ENCODE data around the gene MITF. TPM values are rescaled to one million over a fixed set of nuclear protein-coding genes. Genes with fewer than 3 reads are reported as not detected.
A peak's percentile ranks its signal among the peaks of the same experiment; 100 is the strongest.

Gene MITF
- total and polyA plus RNA-seq, 2 of the 4 experiments (the other 2 are of a cell fraction), result 6.5 to 16.7 TPM

DNA sequence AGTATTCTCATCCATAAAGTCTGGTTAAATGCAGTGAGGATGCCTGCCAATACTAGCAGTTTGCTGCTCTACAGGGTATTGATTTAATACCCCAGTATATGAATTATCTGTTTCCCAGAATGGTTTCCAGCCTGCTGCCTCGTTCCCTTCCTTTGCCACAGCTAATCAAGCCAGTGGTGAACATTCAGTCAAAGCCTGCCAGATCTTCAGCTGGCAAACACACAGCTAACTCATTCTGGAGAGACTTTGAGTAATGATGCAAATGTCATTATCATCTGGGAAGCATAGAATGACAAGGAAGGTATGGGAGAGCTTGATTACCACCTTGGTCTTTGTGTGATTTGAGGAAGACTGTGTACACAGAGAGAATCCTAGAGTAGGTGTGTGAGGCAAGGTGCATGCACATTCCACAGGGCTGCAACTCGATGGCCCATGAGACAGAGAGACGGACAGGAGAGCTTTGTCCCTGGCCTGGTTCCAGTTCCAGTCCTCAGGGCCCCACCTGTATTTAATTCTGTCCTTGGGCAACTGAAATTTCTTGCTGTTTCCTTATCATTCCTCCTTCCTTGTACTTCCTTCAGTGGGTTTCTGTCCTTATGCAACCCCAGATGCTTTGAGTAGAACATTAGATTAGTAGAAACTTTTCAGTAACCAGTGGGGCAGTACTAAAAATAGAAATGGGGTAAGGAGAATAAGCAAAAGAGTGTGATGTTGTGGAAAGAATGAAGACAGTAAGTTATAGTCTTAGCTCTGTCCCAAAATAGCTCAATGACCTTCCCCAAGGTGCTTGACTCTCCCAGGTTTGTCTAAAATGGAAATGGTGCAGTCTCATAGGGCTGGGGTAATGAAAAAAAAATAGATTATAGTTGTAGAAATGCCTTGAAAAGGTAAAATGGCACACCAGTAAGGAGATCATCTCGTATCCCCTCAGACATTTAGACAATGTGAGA, 72.5 kb downstream of the MITF start (continued):
- no peak for TF ChIP-seq BHLHE40 (IDR thresholded peaks at IDR 0.05; ENCODE audit: low read depth, low read length)
- no peak for TF ChIP-seq CHD1 (IDR thresholded peaks at IDR 0.05; ENCODE audit: low read depth, low read length)
- TF ChIP-seq POLR2A (IDR thresholded peaks at IDR 0.05; ENCODE audit: low read depth, low read length), result no peak
- no peak for TF ChIP-seq SMC3 (IDR thresholded peaks at IDR 0.05; ENCODE audit: low read depth, low read length)

DNA sequence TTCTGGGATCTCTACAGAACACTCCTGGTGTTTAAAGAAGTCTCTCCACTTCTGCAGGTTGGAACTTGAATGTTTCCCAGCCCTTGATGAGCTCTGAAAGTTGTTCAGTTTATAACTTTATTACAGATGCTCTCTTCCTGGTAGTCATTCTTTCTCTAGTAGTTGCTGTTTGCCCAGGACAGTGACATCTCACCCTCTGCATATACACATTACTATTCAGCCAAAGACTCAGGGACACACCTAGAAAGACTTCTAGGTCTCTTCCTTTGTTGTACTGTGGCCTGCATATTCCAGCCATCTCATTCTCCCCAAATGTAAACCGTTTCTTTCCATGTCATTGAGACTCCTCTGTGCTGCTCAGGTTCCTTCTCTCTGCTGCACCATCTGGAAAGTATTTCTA, 76.7 kb downstream of the MITF start:
- intact Hi-C loops (cut with micrococcal nuclease), result no loop called here
- no TSS peak for BruUV-seq (replicated peaks)
- H4K20me1 ChIP-seq (ENCODE audit: insufficient read depth, low read length), result no peaks in the 10 kb centered on the region
- ATAC-seq (ENCODE audit: low read depth) (peak; percentile 32), DNase-seq (no peak)
- H4K5ac ChIP-seq (ENCODE audit: low read depth, low read length), result peak overlapping the region; percentile 22; the same call in 1 of the 2 replicates
- peak overlapping the region; percentile 79; the same call in 1 of the 3 replicates for H2BK15ac ChIP-seq (ENCODE audit: low read depth, low read length)
- no peak overlapping the region for H3K23ac ChIP-seq (ENCODE audit: low read depth, low read length)
- no peak overlapping the region for H3K27ac ChIP-seq (ENCODE audit: insufficient read depth, low read length)
- H4K91ac ChIP-seq (ENCODE audit: insufficient read depth, low read depth, low read length), result peak overlapping the region; percentile 11; the same call in 1 of the 2 replicates
- no peak overlapping the region for H2AK9ac ChIP-seq (replicated peaks; ENCODE audit: low read depth, low read length, poor library complexity)
- no peak overlapping the region for H3K56ac ChIP-seq (ENCODE audit: extremely low read depth, insufficient read depth, low read length)
- no peak overlapping the region for H2AK5ac ChIP-seq (ENCODE audit: low read depth, low read length)
- no peaks in the 10 kb centered on the region for H3K27me3 ChIP-seq (ENCODE audit: control insufficient read depth, insufficient read depth, low read length)
- no peak overlapping the region for H3K14ac ChIP-seq (replicated peaks; ENCODE audit: low read depth, low read length)
- H3K4me3 ChIP-seq (ENCODE audit: insufficient read depth, low read depth, low read length), result no peak overlapping the region
- H3K79me1 ChIP-seq (ENCODE audit: low read depth in 1 of 2, low read length in 2 of 2), result peaks cover 24 to 29% of the 10 kb centered on the region in 2 experiments
- ChIA-PET CTCF (interaction anchor here (1.0 to 1.1 kb wide), 2 partner anchors 23 to 124 kb away, joined by 3 read pairs; no protein-coding TSS in a partner anchor), POLR2A (ENCODE audit: unreplicated experiment) (no interaction called here)
- no peak overlapping the region; the same call in 1 of the 2 replicates for H2BK120ac ChIP-seq (ENCODE audit: low read depth, low read length)
- H3K18ac ChIP-seq (ENCODE audit: low read depth, low read length), result peak overlapping the region; percentile 20; the same call in 1 of the 2 replicates
- dilution Hi-C loops (cut with HindIII; ENCODE audit: low sequenced_read_pairs, unreplicated experiment), result no loop called here
- no peaks in the 10 kb centered on the region for H3K9me3 ChIP-seq (ENCODE audit: control insufficient read depth, insufficient read depth, low read length)
- peak overlapping the region; percentile 16; the same call in 1 of the 2 replicates for H3K4me2 ChIP-seq (ENCODE audit: low read depth, low read length)
- H2BK20ac ChIP-seq (ENCODE audit: low read depth, low read length), result no peak overlapping the region
- peaks cover 8% of the 10 kb centered on the region for H3K4me1 ChIP-seq (ENCODE audit: control insufficient read depth, insufficient read depth, low read length)
- H3K36me3 ChIP-seq (ENCODE audit: control insufficient read depth, insufficient read depth, low read length), result no peaks in the 10 kb centered on the region
- WGBS, 2 experiments (ENCODE audit: extremely low coverage in 2 of 2, insufficient read length in 1 of 2), result 100% methylated on average over 1 of the region's 1 CpG; no CpG with 5 or more reads in 1 of the 2 experiments
- no peaks in the 10 kb centered on the region for H3K9me1 ChIP-seq (ENCODE audit: insufficient read depth, low read length)
- no peak overlapping the region for H4K8ac ChIP-seq (ENCODE audit: low read depth in 2 of 2, low read length in 2 of 2)
- no peak overlapping the region for H2BK5ac ChIP-seq (ENCODE audit: low read depth, low read length, poor library complexity, severe bottlenecking)
- H3K9ac ChIP-seq (ENCODE audit: low read depth, low read length), result no peak overlapping the region
- no peak overlapping the region for H3K4ac ChIP-seq (ENCODE audit: low read depth, low read length)
- in situ Hi-C loops (cut with MboI; ENCODE audit: low sequenced_read_pairs), result no loop called here
- no peak overlapping the region for H2AFZ ChIP-seq (replicated peaks; ENCODE audit: low read length, poor library complexity)
- TF ChIP-seq RCOR1 (IDR thresholded peaks at IDR 0.05; ENCODE audit: insufficient replicate concordance, low read length) (no peak), POLR2A (IDR thresholded peaks at IDR 0.05; ENCODE audit: low read depth, low read length) (no peak), MAZ (IDR thresholded peaks at IDR 0.05; ENCODE audit: borderline replicate concordance, low read depth, low read length) (no peak), NFE2L2 (IDR thresholded peaks at IDR 0.05; ENCODE audit: low read depth, low read length) (no peak), CEBPB (IDR thresholded peaks at IDR 0.05; ENCODE audit: low read depth, low read length) (no peak), CHD1 (IDR thresholded peaks at IDR 0.05; ENCODE audit: low read depth, low read length) (no peak), BHLHE40 (IDR thresholded peaks at IDR 0.05; ENCODE audit: low read depth, low read length) (no peak), MAFK (IDR thresholded peaks at IDR 0.05; ENCODE audit: low read depth, low read length) (no peak), SMC3 (IDR thresholded peaks at IDR 0.05; ENCODE audit: low read depth, low read length) (no peak)
- TF ChIP-seq, protein P1, sequence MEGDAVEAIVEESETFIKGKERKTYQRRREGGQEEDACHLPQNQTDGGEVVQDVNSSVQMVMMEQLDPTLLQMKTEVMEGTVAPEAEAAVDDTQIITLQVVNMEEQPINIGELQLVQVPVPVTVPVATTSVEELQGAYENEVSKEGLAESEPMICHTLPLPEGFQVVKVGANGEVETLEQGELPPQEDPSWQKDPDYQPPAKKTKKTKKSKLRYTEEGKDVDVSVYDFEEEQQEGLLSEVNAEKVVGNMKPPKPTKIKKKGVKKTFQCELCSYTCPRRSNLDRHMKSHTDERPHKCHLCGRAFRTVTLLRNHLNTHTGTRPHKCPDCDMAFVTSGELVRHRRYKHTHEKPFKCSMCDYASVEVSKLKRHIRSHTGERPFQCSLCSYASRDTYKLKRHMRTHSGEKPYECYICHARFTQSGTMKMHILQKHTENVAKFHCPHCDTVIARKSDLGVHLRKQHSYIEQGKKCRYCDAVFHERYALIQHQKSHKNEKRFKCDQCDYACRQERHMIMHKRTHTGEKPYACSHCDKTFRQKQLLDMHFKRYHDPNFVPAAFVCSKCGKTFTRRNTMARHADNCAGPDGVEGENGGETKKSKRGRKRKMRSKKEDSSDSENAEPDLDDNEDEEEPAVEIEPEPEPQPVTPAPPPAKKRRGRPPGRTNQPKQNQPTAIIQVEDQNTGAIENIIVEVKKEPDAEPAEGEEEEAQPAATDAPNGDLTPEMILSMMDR (conservative IDR thresholded peaks at IDR 0.05; ENCODE audit: low read depth, low read length), result no peak
- TF ChIP-seq, protein P2, sequence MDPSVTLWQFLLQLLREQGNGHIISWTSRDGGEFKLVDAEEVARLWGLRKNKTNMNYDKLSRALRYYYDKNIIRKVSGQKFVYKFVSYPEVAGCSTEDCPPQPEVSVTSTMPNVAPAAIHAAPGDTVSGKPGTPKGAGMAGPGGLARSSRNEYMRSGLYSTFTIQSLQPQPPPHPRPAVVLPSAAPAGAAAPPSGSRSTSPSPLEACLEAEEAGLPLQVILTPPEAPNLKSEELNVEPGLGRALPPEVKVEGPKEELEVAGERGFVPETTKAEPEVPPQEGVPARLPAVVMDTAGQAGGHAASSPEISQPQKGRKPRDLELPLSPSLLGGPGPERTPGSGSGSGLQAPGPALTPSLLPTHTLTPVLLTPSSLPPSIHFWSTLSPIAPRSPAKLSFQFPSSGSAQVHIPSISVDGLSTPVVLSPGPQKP (IDR thresholded peaks at IDR 0.05; ENCODE audit: borderline replicate concordance, low read depth, low read length), result no peak

Measured in IMR-90 (cell line).